ENCODE results near the gene MYBPC3.

MYBPC3 gene

DNA sequence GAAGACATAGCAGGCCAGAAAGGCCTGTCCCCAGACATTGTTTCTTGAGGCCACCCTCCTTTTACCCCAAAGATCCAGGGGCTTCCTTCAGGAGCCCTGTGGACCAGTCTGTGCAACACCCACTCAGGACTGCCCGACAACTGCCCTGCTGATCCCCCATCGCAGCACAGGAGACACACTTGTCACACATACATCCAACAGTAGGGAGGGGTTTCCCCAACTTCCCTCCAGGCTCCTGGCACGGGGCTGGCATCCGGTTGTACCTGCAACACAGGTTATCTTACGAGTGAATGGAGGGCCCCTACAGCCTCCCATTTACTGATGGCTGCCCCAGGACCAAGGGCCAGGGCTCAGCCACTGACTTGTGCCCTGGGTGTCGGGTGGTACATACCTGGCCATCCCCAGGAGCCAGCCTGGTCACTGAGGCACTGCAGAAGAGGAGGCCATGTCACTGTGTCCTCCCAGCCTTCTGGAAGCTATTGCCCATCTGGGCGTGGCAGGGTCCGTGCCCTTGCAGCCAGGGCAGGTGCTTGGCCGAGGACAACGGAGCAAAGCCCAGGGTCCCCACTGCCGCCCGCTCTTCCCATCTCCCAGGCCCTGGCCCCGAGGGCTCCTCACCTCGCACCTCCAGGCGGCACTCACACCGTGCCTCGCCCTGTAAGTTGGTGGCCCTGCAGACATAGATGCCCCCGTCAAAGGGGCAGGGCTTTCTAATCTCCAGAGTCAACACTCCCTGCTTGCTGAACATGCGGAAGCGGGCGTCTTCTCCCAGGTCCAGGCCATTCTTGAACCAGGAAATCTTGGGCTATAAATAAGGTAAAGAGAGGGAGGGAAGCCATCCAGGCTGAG, 20.8 kb downstream of the MYBPC3 start:
- H3K36me3 ChIP-seq (ENCODE audit: control insufficient read depth in 2 of 2, insufficient read depth in 2 of 2, low read length in 2 of 2) = peaks cover 28 to 36% of the 10 kb centered on the region in 2 donors
- H3K9ac ChIP-seq (ENCODE audit: low read depth in 1 of 2, low read length in 2 of 2) = peak overlapping the region in 1 of 2 donors; percentile 7
- no peaks in the 10 kb centered on the region for H3K27me3 ChIP-seq (ENCODE audit: control insufficient read depth in 2 of 2, insufficient read depth in 2 of 2, low read length in 2 of 2)
- H3K27ac ChIP-seq (ENCODE audit: low read depth in 2 of 2, low read length in 2 of 2) = peak overlapping the region; percentile 61 to 72
- H3K9me3 ChIP-seq (ENCODE audit: control insufficient read depth in 2 of 2, low read length in 2 of 2) = no peaks in the 10 kb centered on the region
- peaks cover 10 to 18% of the 10 kb centered on the region in 2 donors for H3K4me1 ChIP-seq (ENCODE audit: control insufficient read depth in 2 of 2, insufficient read depth in 2 of 2, low read length in 2 of 2)
- no peak overlapping the region for H3K4me3 ChIP-seq (ENCODE audit: low read length in 2 of 2)

GRCh38 chr11:47329987-47330931, 22.2 kb downstream of the MYBPC3 start:
- Histone ChIP-seq H3K27me3 (ENCODE audit: control insufficient read depth in 2 of 2, insufficient read depth in 2 of 2, low read length in 2 of 2) (no peaks in the 10 kb centered on the region), H3K9ac (ENCODE audit: low read depth in 1 of 2, low read length in 2 of 2) (no peak overlapping the region), H3K27ac (ENCODE audit: low read depth in 2 of 2, low read length in 2 of 2) (no peak overlapping the region), H3K4me3 (ENCODE audit: low read length in 2 of 2) (no peak overlapping the region), H3K9me3 (ENCODE audit: control insufficient read depth in 2 of 2, low read length in 2 of 2) (no peaks in the 10 kb centered on the region), H3K36me3 (ENCODE audit: control insufficient read depth in 2 of 2, insufficient read depth in 2 of 2, low read length in 2 of 2) (peaks cover 34 to 50% of the 10 kb centered on the region in 2 donors), H3K4me1 (ENCODE audit: control insufficient read depth in 2 of 2, insufficient read depth in 2 of 2, low read length in 2 of 2) (peaks cover 10 to 18% of the 10 kb centered on the region in 2 donors)

DNA sequence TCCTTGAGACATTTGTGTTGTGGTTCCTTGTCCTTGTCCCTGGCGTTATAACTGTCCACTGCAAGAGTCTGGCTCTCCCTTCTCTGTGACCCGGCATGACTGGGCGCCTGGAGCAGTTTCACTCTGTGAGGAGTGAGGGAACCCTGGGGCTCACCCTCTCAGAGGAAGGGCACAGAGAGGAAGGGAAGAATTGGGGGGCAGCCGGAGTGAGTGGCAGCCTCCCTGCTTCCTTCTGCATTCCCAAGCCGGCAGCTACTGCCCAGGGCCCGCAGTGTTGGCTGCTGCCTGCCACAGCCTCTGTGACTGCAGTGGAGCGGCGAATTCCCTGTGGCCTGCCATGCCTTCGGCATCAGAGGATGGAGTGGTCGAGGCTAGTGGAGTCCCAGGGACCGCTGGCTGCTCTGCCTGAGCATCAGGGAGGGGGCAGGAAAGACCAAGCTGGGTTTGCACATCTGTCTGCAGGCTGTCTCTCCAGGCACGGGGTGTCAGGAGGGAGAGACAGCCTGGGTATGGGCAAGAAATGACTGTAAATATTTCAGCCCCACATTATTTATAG, 23.0 kb downstream of the MYBPC3 start:
- Histone ChIP-seq H3K27me3 (ENCODE audit: control insufficient read depth in 2 of 2, insufficient read depth in 2 of 2, low read length in 2 of 2) (no peaks in the 10 kb centered on the region), H3K9ac (ENCODE audit: low read depth in 1 of 2, low read length in 2 of 2) (no peak overlapping the region), H3K4me3 (ENCODE audit: low read length in 2 of 2) (no peak overlapping the region), H3K36me3 (ENCODE audit: control insufficient read depth in 2 of 2, insufficient read depth in 2 of 2, low read length in 2 of 2) (peaks cover 34 to 53% of the 10 kb centered on the region in 2 donors), H3K9me3 (ENCODE audit: control insufficient read depth in 2 of 2, low read length in 2 of 2) (no peaks in the 10 kb centered on the region), H3K4me1 (ENCODE audit: control insufficient read depth in 2 of 2, insufficient read depth in 2 of 2, low read length in 2 of 2) (peaks cover 10 to 18% of the 10 kb centered on the region in 2 donors), H3K27ac (ENCODE audit: low read depth in 2 of 2, low read length in 2 of 2) (no peak overlapping the region)

DNA sequence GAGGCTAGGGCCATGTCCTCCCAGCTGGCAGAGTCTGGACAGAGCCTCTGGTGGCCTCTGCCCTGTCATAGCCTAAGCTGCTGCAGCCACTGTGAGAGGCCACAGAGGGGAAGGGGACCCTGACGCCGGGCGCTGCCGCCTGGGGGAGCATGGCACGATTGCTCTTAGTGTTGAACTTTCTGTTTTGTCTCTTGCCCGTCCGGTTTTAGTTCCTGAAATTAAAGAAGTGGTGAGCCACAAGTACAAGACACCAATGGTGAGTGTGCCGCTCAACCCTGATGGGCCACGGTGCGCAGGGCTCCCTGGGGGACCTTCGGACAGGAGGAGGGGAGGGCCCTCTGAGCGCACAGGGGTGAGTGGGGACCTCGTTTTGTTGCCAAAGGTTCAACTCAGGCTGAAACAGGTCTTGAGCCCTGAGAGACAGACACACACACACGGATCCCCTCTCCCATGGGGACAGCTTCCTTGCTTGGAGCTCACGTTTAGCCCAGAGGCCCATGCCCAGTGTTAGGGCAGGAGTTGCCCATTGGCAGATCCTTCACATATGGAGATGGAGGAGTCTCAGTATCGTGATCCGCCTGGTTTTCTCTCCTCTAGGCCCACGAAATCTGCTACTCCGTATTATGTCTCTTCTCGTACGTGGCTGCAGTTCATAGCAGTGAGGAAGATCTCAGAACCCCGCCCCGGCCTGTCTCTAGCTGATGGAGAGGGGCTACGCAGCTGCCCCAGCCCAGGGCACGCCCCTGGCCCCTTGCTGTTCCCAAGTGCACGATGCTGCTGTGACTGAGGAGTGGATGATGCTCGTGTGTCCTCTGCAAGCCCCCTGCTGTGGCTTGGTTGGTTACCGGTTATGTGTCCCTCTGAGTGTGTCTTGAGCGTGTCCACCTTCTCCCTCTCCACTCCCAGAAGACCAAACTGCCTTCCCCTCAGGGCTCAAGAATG, 23.8 kb downstream of the MYBPC3 start:
- Histone ChIP-seq H3K27me3 (ENCODE audit: control insufficient read depth in 2 of 2, insufficient read depth in 2 of 2, low read length in 2 of 2) (no peaks in the 10 kb centered on the region), H3K36me3 (ENCODE audit: control insufficient read depth in 2 of 2, insufficient read depth in 2 of 2, low read length in 2 of 2) (peaks cover 34 to 53% of the 10 kb centered on the region in 2 donors), H3K9ac (ENCODE audit: low read depth in 1 of 2, low read length in 2 of 2) (no peak overlapping the region), H3K4me1 (ENCODE audit: control insufficient read depth in 2 of 2, insufficient read depth in 2 of 2, low read length in 2 of 2) (peaks cover 10 to 18% of the 10 kb centered on the region in 2 donors), H3K27ac (ENCODE audit: low read depth in 2 of 2, low read length in 2 of 2) (no peak overlapping the region), H3K9me3 (ENCODE audit: control insufficient read depth in 2 of 2, low read length in 2 of 2) (no peaks in the 10 kb centered on the region), H3K4me3 (ENCODE audit: low read length in 2 of 2) (no peak overlapping the region)

- Histone ChIP-seq H3K4me3 (ENCODE audit: low read length in 2 of 2) (no peak overlapping the region), H3K9me3 (ENCODE audit: control insufficient read depth in 2 of 2, low read length in 2 of 2) (no peaks in the 10 kb centered on the region), H3K27ac (ENCODE audit: low read depth in 2 of 2, low read length in 2 of 2) (no peak overlapping the region), H3K4me1 (ENCODE audit: control insufficient read depth in 2 of 2, insufficient read depth in 2 of 2, low read length in 2 of 2) (peaks cover 10 to 18% of the 10 kb centered on the region in 2 donors), H3K9ac (ENCODE audit: low read depth in 1 of 2, low read length in 2 of 2) (no peak overlapping the region), H3K27me3 (ENCODE audit: control insufficient read depth in 2 of 2, insufficient read depth in 2 of 2, low read length in 2 of 2) (no peaks in the 10 kb centered on the region), H3K36me3 (ENCODE audit: control insufficient read depth in 2 of 2, insufficient read depth in 2 of 2, low read length in 2 of 2) (peaks cover 34 to 53% of the 10 kb centered on the region in 2 donors)
Observed at GRCh38 chr11:47327949-47328348, 24.6 kb downstream of the MYBPC3 start.

- Histone ChIP-seq H3K9ac (ENCODE audit: low read depth in 1 of 2, low read length in 2 of 2) (no peak overlapping the region), H3K27ac (ENCODE audit: low read depth in 2 of 2, low read length in 2 of 2) (no peak overlapping the region), H3K27me3 (ENCODE audit: control insufficient read depth in 2 of 2, insufficient read depth in 2 of 2, low read length in 2 of 2) (no peaks in the 10 kb centered on the region), H3K4me3 (ENCODE audit: low read length in 2 of 2) (no peak overlapping the region), H3K4me1 (ENCODE audit: control insufficient read depth in 2 of 2, insufficient read depth in 2 of 2, low read length in 2 of 2) (peaks cover 6 to 13% of the 10 kb centered on the region in 2 donors), H3K9me3 (ENCODE audit: control insufficient read depth in 2 of 2, low read length in 2 of 2) (no peaks in the 10 kb centered on the region), H3K36me3 (ENCODE audit: control insufficient read depth in 2 of 2, insufficient read depth in 2 of 2, low read length in 2 of 2) (peaks cover 36 to 55% of the 10 kb centered on the region in 2 donors)
Observed at GRCh38 chr11:47327025-47327424, 25.5 kb downstream of the MYBPC3 start.

DNA sequence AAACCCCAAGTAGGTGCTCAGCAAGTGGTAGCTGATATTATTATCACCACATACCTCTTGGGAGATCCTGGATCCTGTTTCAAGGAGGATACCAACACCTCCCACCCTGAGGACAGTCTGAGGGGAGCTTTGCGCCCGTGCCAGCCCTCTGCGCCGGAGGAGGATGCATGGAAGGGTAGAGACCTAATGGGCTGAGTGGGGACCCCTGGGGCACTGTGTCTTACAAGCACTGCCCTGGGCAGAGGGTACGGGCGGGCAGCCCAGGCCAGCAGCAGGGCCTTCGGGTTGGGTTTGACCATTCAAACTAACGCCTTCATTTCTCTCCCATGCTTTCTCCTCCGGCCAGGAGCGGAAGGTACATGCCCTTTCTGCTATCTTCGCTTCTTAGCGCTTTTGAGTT, 26.3 kb downstream of the MYBPC3 start:
- peaks cover 0 to 5% of the 10 kb centered on the region in 2 donors for H3K4me1 ChIP-seq (ENCODE audit: control insufficient read depth in 2 of 2, insufficient read depth in 2 of 2, low read length in 2 of 2)
- H3K4me3 ChIP-seq (ENCODE audit: low read length in 2 of 2) = no peak overlapping the region
- H3K27ac ChIP-seq (ENCODE audit: low read depth in 2 of 2, low read length in 2 of 2) = no peak overlapping the region
- no peaks in the 10 kb centered on the region for H3K27me3 ChIP-seq (ENCODE audit: control insufficient read depth in 2 of 2, insufficient read depth in 2 of 2, low read length in 2 of 2)
- H3K9me3 ChIP-seq (ENCODE audit: control insufficient read depth in 2 of 2, low read length in 2 of 2) = no peaks in the 10 kb centered on the region
- H3K9ac ChIP-seq (ENCODE audit: low read depth in 1 of 2, low read length in 2 of 2) = no peak overlapping the region
- peaks cover 42 to 63% of the 10 kb centered on the region in 2 donors for H3K36me3 ChIP-seq (ENCODE audit: control insufficient read depth in 2 of 2, insufficient read depth in 2 of 2, low read length in 2 of 2)

DNA sequence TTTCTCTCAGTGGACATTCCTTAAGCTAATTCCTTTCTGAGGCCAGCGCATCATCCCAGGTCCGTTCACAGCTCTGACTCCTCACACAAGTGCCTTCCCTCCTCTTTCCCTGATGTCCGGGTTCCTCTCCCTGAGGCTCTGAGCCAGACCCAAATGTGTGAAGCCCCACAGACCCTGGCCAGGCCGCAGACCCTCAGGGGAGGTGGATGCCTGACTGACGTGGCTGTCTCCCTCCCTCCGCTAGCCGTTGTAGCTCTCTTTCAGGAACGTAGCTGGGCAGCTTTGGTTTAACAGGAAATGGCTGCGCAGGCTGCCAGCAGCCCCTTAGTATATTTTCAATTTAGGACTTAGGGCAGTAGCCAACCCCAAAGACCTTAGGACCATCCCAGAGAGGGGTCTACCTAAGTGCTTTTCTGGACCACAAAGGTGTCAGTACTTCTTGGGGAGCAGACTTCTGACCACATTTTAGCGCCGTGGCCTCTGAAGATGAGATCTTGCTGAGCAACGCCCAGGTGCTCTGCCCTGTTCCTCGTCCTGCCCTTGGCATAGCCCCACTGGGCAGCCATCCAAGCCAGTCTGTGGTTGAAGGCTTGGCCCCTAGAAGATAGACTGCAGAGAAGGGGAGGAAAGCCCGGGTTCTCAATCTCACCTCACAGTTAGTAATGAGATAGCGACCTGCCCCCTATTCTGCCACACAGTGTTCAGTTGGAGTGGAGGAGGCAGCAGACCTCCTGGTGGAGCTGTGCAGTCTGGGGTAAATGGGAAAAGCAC, 27.0 kb downstream of the MYBPC3 start:
- Histone ChIP-seq H3K4me1 (ENCODE audit: control insufficient read depth in 2 of 2, insufficient read depth in 2 of 2, low read length in 2 of 2) (no peaks in the 10 kb centered on the region), H3K9ac (ENCODE audit: low read depth in 1 of 2, low read length in 2 of 2) (no peak overlapping the region), H3K27me3 (ENCODE audit: control insufficient read depth in 2 of 2, insufficient read depth in 2 of 2, low read length in 2 of 2) (no peaks in the 10 kb centered on the region), H3K9me3 (ENCODE audit: control insufficient read depth in 2 of 2, low read length in 2 of 2) (no peaks in the 10 kb centered on the region), H3K4me3 (ENCODE audit: low read length in 2 of 2) (no peak overlapping the region), H3K27ac (ENCODE audit: low read depth in 2 of 2, low read length in 2 of 2) (no peak overlapping the region), H3K36me3 (ENCODE audit: control insufficient read depth in 2 of 2, insufficient read depth in 2 of 2, low read length in 2 of 2) (peaks cover 42 to 64% of the 10 kb centered on the region in 2 donors)

DNA sequence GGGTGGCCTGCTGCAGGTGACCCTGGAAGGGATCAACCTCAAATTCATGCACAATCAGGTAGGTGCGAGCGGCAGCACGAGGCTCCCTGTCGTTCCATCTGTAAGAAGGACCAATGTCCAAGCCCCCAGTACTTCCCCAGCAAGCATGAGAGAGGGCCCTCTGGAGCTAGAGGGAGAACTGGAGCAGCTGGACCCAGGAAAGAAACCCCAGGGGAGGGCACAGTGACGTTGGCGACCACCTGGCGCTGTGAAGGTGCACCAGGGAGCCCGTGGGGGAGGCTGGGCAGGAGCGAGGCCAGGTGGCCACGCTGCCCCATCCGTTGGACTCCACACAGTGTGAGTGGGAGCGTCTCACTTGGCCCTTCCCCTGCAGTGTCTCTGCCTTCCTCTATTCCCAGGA, 28.0 kb downstream of the MYBPC3 start:
- Histone ChIP-seq H3K4me3 (ENCODE audit: low read length in 2 of 2) (no peak overlapping the region), H3K36me3 (ENCODE audit: control insufficient read depth in 2 of 2, insufficient read depth in 2 of 2, low read length in 2 of 2) (peaks cover 37 to 56% of the 10 kb centered on the region in 2 donors), H3K9me3 (ENCODE audit: control insufficient read depth in 2 of 2, low read length in 2 of 2) (no peaks in the 10 kb centered on the region), H3K9ac (ENCODE audit: low read depth in 1 of 2, low read length in 2 of 2) (no peak overlapping the region), H3K27me3 (ENCODE audit: control insufficient read depth in 2 of 2, insufficient read depth in 2 of 2, low read length in 2 of 2) (no peaks in the 10 kb centered on the region), H3K4me1 (ENCODE audit: control insufficient read depth in 2 of 2, insufficient read depth in 2 of 2, low read length in 2 of 2) (no peaks in the 10 kb centered on the region), H3K27ac (ENCODE audit: low read depth in 2 of 2, low read length in 2 of 2) (no peak overlapping the region)
